ENCODE results near the gene ADAMTSL2. TPM values are rescaled to one million over a fixed set of nuclear protein-coding genes. Genes with fewer than 3 reads are reported as not detected.

ADAMTSL2 gene
- total RNA-seq, 1 donor from 2014 or later: 1.3 TPM

DNA sequence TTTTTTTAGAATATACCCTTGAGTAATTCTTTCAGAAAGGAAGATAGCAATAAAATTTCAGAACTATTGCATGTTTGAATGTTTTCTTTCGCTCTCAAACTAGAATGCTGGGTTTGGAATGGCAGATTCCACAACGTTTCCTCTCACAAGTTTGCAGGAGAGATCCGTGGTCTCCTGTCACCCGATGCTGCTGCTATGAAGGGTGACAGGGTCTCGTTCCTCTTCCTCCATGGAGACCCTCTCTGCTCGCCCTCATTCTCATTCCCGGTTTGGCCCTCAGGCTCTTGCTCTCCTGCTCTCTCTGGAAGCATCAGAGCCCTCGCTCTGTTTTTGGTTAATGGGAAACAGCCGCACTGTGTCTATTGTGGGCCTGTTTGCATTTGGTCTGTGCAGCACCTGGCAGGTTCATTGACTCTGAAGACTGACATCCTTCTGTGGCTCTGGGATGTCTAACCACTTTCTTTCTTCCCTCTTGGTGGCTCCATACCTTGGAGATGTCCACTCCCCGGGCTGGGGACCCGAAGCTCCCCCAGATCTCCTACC, 87.3 kb downstream of the ADAMTSL2 start:
- Mint-ChIP-seq H3K27me3 (ENCODE audit: unreplicated experiment) (peaks cover 6% of the 10 kb centered on the region), H3K4me1 (ENCODE audit: low read depth, unreplicated experiment) (peaks cover 5% of the 10 kb centered on the region), H3K27ac (ENCODE audit: unreplicated experiment) (no peak overlapping the region), H3K36me3 (ENCODE audit: unreplicated experiment) (peaks cover 16% of the 10 kb centered on the region), H3K9me3 (ENCODE audit: unreplicated experiment) (peaks cover 9% of the 10 kb centered on the region), H3K4me3 (ENCODE audit: unreplicated experiment) (no peak overlapping the region)
- TF ChIP-seq CTCF (IDR thresholded peaks at IDR 0.05; ENCODE audit: partially characterized antibody, unreplicated experiment): no peak
- DNase-seq: no peak

DNA sequence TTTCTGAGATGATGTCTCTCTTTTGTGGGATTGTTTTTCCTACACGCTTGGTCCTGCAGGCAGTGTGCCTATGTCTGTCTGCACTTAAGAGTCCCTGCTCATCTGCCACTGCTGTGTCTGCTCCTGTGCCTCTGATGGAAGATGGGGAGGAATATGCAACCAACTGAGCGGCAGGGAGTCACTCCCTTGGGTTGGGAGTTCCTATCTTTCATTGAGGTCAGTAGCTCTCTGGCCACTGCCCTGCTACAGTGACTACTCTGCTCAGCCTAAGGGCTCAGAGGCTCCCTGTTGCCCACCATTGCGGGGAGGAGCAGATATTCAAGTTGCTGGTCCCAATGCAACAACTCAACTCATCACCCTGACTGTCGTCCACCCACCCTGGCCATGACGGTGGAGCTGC, 88.1 kb downstream of the ADAMTSL2 start:
- TF ChIP-seq CTCF (IDR thresholded peaks at IDR 0.05; ENCODE audit: partially characterized antibody, unreplicated experiment): no peak
- Mint-ChIP-seq H3K36me3 (ENCODE audit: unreplicated experiment) (peaks cover 22% of the 10 kb centered on the region), H3K4me1 (ENCODE audit: low read depth, unreplicated experiment) (peaks cover 5% of the 10 kb centered on the region), H3K27ac (ENCODE audit: unreplicated experiment) (no peak overlapping the region), H3K4me3 (ENCODE audit: unreplicated experiment) (no peak overlapping the region), H3K27me3 (ENCODE audit: unreplicated experiment) (peaks cover 6% of the 10 kb centered on the region), H3K9me3 (ENCODE audit: unreplicated experiment) (peaks cover 7% of the 10 kb centered on the region)
- DNase-seq: no peak

Other genes starting within 250 kb of the ADAMTSL2 start
- gene SURF6, start 198.5 kb upstream of the ADAMTSL2 start, total RNA-seq (ENCODE audit: unreplicated experiment): 15.0 TPM
- 35.7 TPM for gene MED22, start 186.6 kb upstream of the ADAMTSL2 start, total RNA-seq (ENCODE audit: unreplicated experiment)
- gene RPL7A, start 186.5 kb upstream of the ADAMTSL2 start, total RNA-seq (ENCODE audit: unreplicated experiment): 1,442 TPM
- 56.1 TPM for gene SURF1, start 178.2 kb upstream of the ADAMTSL2 start, total RNA-seq (ENCODE audit: unreplicated experiment)
- 24.0 TPM for gene SURF2, start 178.2 kb upstream of the ADAMTSL2 start, total RNA-seq (ENCODE audit: unreplicated experiment)
- gene SURF4, start 158.6 kb upstream of the ADAMTSL2 start, total RNA-seq (ENCODE audit: unreplicated experiment): 111 TPM
- 2.6 TPM for gene STKLD1, start 158.3 kb upstream of the ADAMTSL2 start, total RNA-seq (ENCODE audit: unreplicated experiment)
- gene REXO4, start 116.7 kb upstream of the ADAMTSL2 start, total RNA-seq (ENCODE audit: unreplicated experiment): 20.4 TPM
- gene ADAMTS13, start 112.3 kb upstream of the ADAMTSL2 start, total RNA-seq (ENCODE audit: unreplicated experiment): 27.9 TPM
- 45.4 TPM for gene CACFD1, start 74.7 kb upstream of the ADAMTSL2 start, total RNA-seq (ENCODE audit: unreplicated experiment)
- 104 TPM for gene SLC2A6, start 55.6 kb upstream of the ADAMTSL2 start, total RNA-seq (ENCODE audit: unreplicated experiment)
- not detected for gene MYMK, start 9.7 kb upstream of the ADAMTSL2 start, total RNA-seq (ENCODE audit: unreplicated experiment)
- gene FAM163B, start 74.7 kb downstream of the ADAMTSL2 start, total RNA-seq (ENCODE audit: unreplicated experiment): 0.51 TPM
- 1.8 TPM for gene DBH, start 101.7 kb downstream of the ADAMTSL2 start, total RNA-seq (ENCODE audit: unreplicated experiment)
- 2.0 TPM for gene SARDH, start 203.6 kb downstream of the ADAMTSL2 start, total RNA-seq (ENCODE audit: unreplicated experiment)

All from glutamatergic neuron (in vitro differentiated cells).